GM06990 (cell line): Measurements from ENCODE around the gene USP9X.
A peak's percentile ranks its signal among the peaks of the same experiment; 100 is the strongest.

Experiments used
- DNase-seq: peaks from one replicate; pipeline ENCODE4 v3.0.0-alpha.2; 2011; ENCODE audit not compliant: insufficient read length; ENCODE audit errors: extremely low read depth
- H3K27me3 ChIP-seq: replicated peaks from 2 replicates; pipeline ENCODE4 v1.6.0; 2011; ENCODE audit warnings: low read length; ENCODE audit not compliant: control insufficient read depth, insufficient read depth
- H3K36me3 ChIP-seq: 2 replicates; pipeline ENCODE4 v1.5.1; 2011; ENCODE audit warnings: low read length; ENCODE audit not compliant: control insufficient read depth, insufficient read depth
- H3K4me3 ChIP-seq: replicated peaks from 2 replicates; pipeline ENCODE4 v1.5.1; 2011; ENCODE audit warnings: low read depth, mild to moderate bottlenecking, control low read depth, low read length
- TF ChIP-seq, protein P1 (sequence below): IDR thresholded peaks from 2 replicates; pipeline ENCODE4 v1.5.1; 2011; ENCODE audit warnings: low read length, control low read depth, mild to moderate bottlenecking, inconsistent platforms; ENCODE audit not compliant: insufficient read depth, poor library complexity, severe bottlenecking

Gene USP9X

DNA sequence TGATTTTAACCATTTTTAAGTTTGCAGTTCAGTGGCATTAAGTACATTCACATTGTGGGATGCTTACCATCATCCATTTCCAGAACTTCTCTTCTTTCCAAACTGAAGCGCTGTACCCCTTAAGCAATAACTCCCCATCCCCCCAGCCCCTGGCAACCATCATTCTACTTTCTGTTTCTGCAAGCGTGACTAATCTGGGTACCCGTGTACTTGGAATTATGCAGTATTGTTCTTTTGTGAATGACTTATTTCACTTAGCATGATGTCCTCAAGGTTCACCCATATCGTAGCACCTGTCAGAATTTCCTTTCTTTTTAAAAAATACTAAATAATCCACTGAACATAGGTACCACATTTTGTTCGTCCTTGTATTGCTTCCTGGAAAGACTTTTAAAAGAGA, 32.9 kb downstream of the USP9X start:
- DNase-seq, result no peak
- TF ChIP-seq, protein P1, sequence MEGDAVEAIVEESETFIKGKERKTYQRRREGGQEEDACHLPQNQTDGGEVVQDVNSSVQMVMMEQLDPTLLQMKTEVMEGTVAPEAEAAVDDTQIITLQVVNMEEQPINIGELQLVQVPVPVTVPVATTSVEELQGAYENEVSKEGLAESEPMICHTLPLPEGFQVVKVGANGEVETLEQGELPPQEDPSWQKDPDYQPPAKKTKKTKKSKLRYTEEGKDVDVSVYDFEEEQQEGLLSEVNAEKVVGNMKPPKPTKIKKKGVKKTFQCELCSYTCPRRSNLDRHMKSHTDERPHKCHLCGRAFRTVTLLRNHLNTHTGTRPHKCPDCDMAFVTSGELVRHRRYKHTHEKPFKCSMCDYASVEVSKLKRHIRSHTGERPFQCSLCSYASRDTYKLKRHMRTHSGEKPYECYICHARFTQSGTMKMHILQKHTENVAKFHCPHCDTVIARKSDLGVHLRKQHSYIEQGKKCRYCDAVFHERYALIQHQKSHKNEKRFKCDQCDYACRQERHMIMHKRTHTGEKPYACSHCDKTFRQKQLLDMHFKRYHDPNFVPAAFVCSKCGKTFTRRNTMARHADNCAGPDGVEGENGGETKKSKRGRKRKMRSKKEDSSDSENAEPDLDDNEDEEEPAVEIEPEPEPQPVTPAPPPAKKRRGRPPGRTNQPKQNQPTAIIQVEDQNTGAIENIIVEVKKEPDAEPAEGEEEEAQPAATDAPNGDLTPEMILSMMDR, result no peak
- H3K4me3 ChIP-seq, result peak overlapping the region; percentile 4
- H3K36me3 ChIP-seq, result no peaks in the 10 kb centered on the region
- no peaks in the 10 kb centered on the region for H3K27me3 ChIP-seq

DNA sequence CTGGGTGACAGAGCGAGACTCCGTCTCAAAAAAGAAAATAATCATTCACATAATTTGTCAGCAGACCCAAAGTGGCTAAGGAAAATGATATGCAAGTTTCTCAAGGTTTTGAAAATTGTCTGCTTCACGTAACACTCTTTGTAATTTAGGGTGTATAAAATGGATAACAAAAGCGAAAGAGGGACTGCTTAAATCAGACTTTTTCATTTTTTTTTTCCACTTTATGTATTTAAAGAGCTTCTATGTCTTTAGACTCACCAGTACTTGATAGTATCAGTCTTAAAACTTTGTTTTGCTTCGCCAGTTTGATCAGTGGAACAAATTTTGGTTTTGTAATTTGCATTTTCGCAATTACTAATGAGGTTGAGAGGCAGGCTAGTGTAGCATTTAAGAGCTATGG, 34.6 kb downstream of the USP9X start:
- TF ChIP-seq, protein P1, result no peak
- Histone ChIP-seq H3K4me3 (peak overlapping the region; percentile 39), H3K27me3 (no peaks in the 10 kb centered on the region), H3K36me3 (no peaks in the 10 kb centered on the region; the same call in 1 of the 2 replicates)
- DNase-seq, result peak; percentile 57

DNA sequence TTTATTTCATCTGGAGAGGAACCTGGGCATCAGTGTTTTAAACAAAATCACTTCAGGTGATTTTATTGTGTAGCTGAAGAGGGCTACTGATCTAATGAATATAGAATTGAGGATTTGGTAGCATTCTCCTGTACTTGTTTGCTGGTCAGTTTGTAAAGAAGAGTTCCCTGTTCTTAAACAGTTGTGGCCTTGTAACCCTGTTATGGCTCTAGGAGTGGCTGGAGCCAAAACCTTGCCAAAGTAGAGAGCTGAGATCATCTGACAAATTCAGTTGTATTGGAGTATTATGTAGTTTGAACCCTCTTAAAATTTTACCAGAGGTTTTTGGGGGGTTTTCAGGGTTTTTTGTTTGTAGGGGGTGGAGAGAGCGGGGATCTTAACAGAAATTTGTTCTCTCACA, 36.5 kb downstream of the USP9X start:
- TF ChIP-seq, protein P1, result no peak
- H3K27me3 ChIP-seq, result no peaks in the 10 kb centered on the region
- DNase-seq, result no peak
- no peaks in the 10 kb centered on the region; the same call in 1 of the 2 replicates for H3K36me3 ChIP-seq
- no peak overlapping the region for H3K4me3 ChIP-seq

DNA sequence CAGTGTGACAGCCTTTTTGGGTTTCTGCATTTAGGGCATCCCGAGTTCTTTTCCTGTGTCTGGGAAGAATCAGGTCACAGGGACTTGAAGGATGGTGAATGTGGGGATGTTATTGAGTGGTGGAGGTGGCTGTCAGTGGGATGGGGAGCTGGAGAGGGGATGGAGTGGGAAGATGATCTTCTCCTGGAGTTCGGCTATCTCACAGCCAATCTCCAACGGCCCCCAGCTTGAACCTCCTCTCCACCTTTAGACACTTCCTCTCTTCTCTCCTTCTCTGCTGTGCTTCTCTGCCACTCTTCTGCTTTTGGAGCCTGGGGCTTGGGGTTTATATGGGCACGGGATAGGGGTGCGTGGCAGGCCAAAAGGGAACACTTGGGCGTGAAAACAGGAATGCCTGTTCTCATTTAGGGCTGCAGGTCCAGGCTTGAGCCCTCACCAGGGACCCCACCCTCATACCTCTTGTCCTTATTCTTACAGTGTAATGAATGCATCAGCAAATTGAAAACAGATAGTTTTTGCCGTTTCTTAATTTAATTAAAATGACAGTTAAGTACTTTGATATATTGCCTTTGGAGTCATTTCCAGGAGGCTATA, 37.5 kb downstream of the USP9X start:
- TF ChIP-seq, protein P1, result no peak
- Histone ChIP-seq H3K27me3 (no peaks in the 10 kb centered on the region), H3K36me3 (no peaks in the 10 kb centered on the region; the same call in 1 of the 2 replicates), H3K4me3 (no peak overlapping the region)
- DNase-seq, result no peak

DNA sequence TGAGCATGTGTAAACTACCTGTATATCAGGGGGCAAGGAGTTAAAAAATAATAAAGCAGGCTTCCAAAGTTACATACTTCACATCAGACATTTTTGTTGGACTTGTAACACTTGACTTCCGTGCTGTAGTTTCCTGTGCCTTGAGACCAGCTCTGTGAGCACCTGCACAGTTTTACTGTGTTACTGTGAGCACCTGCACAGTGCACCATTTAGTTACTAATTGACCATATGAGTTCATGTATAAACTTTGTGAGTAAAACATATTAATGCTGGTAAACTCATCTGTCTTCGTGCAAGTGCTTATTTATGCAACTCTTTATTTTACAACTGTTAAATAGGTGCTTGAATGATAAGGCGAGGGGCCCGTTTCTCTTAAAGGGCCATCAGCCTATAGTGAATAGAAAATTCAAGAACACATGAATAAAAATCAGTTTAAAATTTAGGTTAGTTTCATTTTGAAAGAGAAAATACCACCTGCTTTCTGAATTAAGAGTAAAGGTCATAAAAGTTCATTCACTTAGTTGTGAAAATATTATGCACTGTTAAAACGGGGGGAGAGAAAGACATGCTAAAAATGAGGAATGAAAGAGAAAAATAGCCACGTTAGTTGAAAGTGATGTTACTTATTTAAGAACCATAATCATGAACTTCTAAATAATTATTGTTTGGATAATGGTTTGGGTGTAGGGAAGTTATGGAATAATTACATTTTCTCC, 42.4 kb downstream of the USP9X start:
- Histone ChIP-seq H3K27me3 (no peaks in the 10 kb centered on the region), H3K36me3 (no peaks in the 10 kb centered on the region; the same call in 1 of the 2 replicates), H3K4me3 (no peak overlapping the region)
- no peak for DNase-seq
- TF ChIP-seq, protein P1, result no peak
